Neuronal stem cell (in vitro differentiated cells): ENCODE results near the gene BAG3.

ENCODE experiments used
- DNase-seq: peaks from one replicate; pipeline ENCODE4 v3.0.0-alpha.2; 2013; ENCODE audit warnings: low spot score
- H2AFZ ChIP-seq: one replicate; pipeline ENCODE4 v1.6.1; 2013; ENCODE audit warnings: mild to moderate bottlenecking, low read length, inconsistent platforms
- H2AK5ac ChIP-seq: 2 replicates; pipeline ENCODE4 v1.6.1; 2013; ENCODE audit warnings: low read depth, mild to moderate bottlenecking, inconsistent platforms, low read length, moderate library complexity, mixed read lengths
- H2BK120ac ChIP-seq: 2 replicates; pipeline ENCODE4 v1.6.1; 2013; ENCODE audit warnings: low read depth, mild to moderate bottlenecking, inconsistent platforms, low read length, moderate library complexity, mixed read lengths
- H2BK12ac ChIP-seq: one replicate; pipeline ENCODE4 v1.6.1; 2013; ENCODE audit warnings: low read length, inconsistent platforms
- H2BK15ac ChIP-seq: 2 replicates; pipeline ENCODE4 v1.6.1; 2013; ENCODE audit warnings: mild to moderate bottlenecking, low read length, inconsistent platforms, mixed read lengths
- H2BK5ac ChIP-seq: one replicate; pipeline ENCODE4 v1.6.1; 2013; ENCODE audit warnings: inconsistent platforms, mild to moderate bottlenecking, low read length, moderate library complexity
- H3K14ac ChIP-seq: one replicate; pipeline ENCODE4 v1.6.1; 2013; ENCODE audit warnings: low read length, inconsistent platforms
- H3K18ac ChIP-seq: 2 replicates; pipeline ENCODE4 v1.6.1; 2013; ENCODE audit warnings: low read length, inconsistent platforms
- H3K23ac ChIP-seq: 2 replicates; pipeline ENCODE4 v1.6.1; 2013; ENCODE audit warnings: low read depth, mild to moderate bottlenecking, mixed read lengths, low read length, inconsistent platforms; ENCODE audit not compliant: poor library complexity
- H3K27ac ChIP-seq: replicated peaks from 3 replicates; pipeline ENCODE4 v1.5.1; 2013; ENCODE audit warnings: low read length, inconsistent platforms
- H3K27me3 ChIP-seq, 3 experiments: 2 replicates each; pipeline ENCODE4 v1.6.1; 2013; ENCODE audit warnings: low read length in 3 of 3, mild to moderate bottlenecking in 2 of 3, inconsistent platforms in 1 of 3, low read depth in 1 of 3, mixed read lengths in 1 of 3, moderate library complexity in 1 of 3; ENCODE audit not compliant: control insufficient read depth in 3 of 3, insufficient read depth in 3 of 3
- H3K36me3 ChIP-seq, 2 donors: replicated peaks in 1 of 2; 2 replicates each; pipeline ENCODE4 v1.6.1; 2013; ENCODE audit warnings: low read length in 2 of 2; ENCODE audit not compliant: control insufficient read depth in 2 of 2, insufficient read depth in 2 of 2
- H3K4ac ChIP-seq: 2 replicates; pipeline ENCODE4 v1.6.1; 2013; ENCODE audit warnings: inconsistent platforms, mild to moderate bottlenecking, low read length, moderate library complexity
- H3K4me1 ChIP-seq, 2 donors: 1 replicate in 1 of 2; 2 replicates in 1 of 2; pipeline ENCODE4 v1.6.1; 2013; ENCODE audit warnings: low read length in 2 of 2, low read depth in 1 of 2; ENCODE audit not compliant: control insufficient read depth in 2 of 2, insufficient read depth in 1 of 2
- H3K4me2 ChIP-seq: one replicate; pipeline ENCODE4 v1.6.1; 2013; ENCODE audit warnings: mild to moderate bottlenecking, low read length, inconsistent platforms; ENCODE audit not compliant: insufficient read depth, poor library complexity, severe bottlenecking
- H3K4me3 ChIP-seq, 2 donors: 2 replicates each; pipeline ENCODE4 v1.5.1; 2013; ENCODE audit warnings: low read length in 2 of 2, mild to moderate bottlenecking in 2 of 2, inconsistent platforms in 1 of 2, moderate library complexity in 1 of 2
- H3K79me1 ChIP-seq: one replicate; pipeline ENCODE4 v1.6.1; 2013; ENCODE audit warnings: low read depth, mild to moderate bottlenecking, inconsistent platforms, low read length, moderate library complexity
- H3K9ac ChIP-seq: one replicate; pipeline ENCODE4 v1.6.1; 2013; ENCODE audit warnings: mild to moderate bottlenecking, low read depth, low read length, inconsistent platforms; ENCODE audit not compliant: poor library complexity
- H3K9me3 ChIP-seq, 2 donors: replicated peaks in 1 of 2; 2 replicates each; pipeline versions ENCODE3 to v1.6.1; 2013; ENCODE audit warnings: low read length in 2 of 2, mild to moderate bottlenecking in 2 of 2, inconsistent platforms in 1 of 2, low read depth in 1 of 2, mixed read lengths in 1 of 2, moderate library complexity in 1 of 2; ENCODE audit not compliant: control insufficient read depth in 2 of 2, insufficient read depth in 1 of 2
- H4K8ac ChIP-seq: one replicate; pipeline ENCODE4 v1.6.1; 2013; ENCODE audit warnings: low read depth, mild to moderate bottlenecking, inconsistent platforms, low read length, moderate library complexity
- H4K91ac ChIP-seq: one replicate; pipeline ENCODE4 v1.6.1; 2013; ENCODE audit warnings: low read length, low read depth, mild to moderate bottlenecking, inconsistent platforms; ENCODE audit not compliant: poor library complexity
- WGBS, 2 donors: extraction: QIAGEN DNeasy Blood & Tissue Kit; methylation state at CpG; one replicate each; pipeline ENCODE4 v1.1.7; 2013; ENCODE audit warnings: missing lambda C conversion rate in 2 of 2, mixed read lengths in 1 of 2; ENCODE audit not compliant: insufficient read length in 2 of 2, insufficient replicate concordance in 1 of 2; ENCODE audit errors: extremely low coverage in 2 of 2; 5-methylcytosine and 5-hydroxymethylcytosine counted together

Gene BAG3

GRCh38 chr10:119640384-119640783 is 10.8 kb upstream of the BAG3 start:
- H2BK15ac ChIP-seq, result no peak overlapping the region
- no peak overlapping the region for H4K8ac ChIP-seq
- no peak overlapping the region for H3K4ac ChIP-seq
- H3K27ac ChIP-seq, result no peak overlapping the region
- no peaks in the 10 kb centered on the region for H3K79me1 ChIP-seq
- H3K14ac ChIP-seq, result no peak overlapping the region
- no peak overlapping the region for H3K23ac ChIP-seq
- peaks cover 3 to 9% of the 10 kb centered on the region in 2 donors for H3K9me3 ChIP-seq
- no peak overlapping the region for H2BK120ac ChIP-seq
- H3K36me3 ChIP-seq, result no peaks in the 10 kb centered on the region
- no peak for DNase-seq
- no peak overlapping the region for H3K9ac ChIP-seq
- WGBS, 2 donors, result no CpG with 5 or more reads among the region's 6 CpGs
- H2AK5ac ChIP-seq, result no peak overlapping the region
- no peak overlapping the region for H4K91ac ChIP-seq
- no peak overlapping the region for H2BK12ac ChIP-seq
- H3K4me3 ChIP-seq, result no peak overlapping the region
- H2AFZ ChIP-seq, result no peak overlapping the region
- H3K4me2 ChIP-seq, result no peak overlapping the region
- H3K18ac ChIP-seq, result no peak overlapping the region
- H2BK5ac ChIP-seq, result no peak overlapping the region
- no peaks in the 10 kb centered on the region for H3K27me3 ChIP-seq
- no peaks in the 10 kb centered on the region for H3K4me1 ChIP-seq

GRCh38 chr10:119640875-119641526 is 10.2 kb upstream of the BAG3 start:
- no CpG with 5 or more reads among the region's 8 CpGs for WGBS, 2 donors
- H2BK120ac ChIP-seq, result no peak overlapping the region
- H3K14ac ChIP-seq, result no peak overlapping the region
- DNase-seq, result no peak
- no peaks in the 10 kb centered on the region for H3K79me1 ChIP-seq
- no peak overlapping the region for H2BK15ac ChIP-seq
- no peak overlapping the region for H4K91ac ChIP-seq
- no peaks in the 10 kb centered on the region for H3K27me3 ChIP-seq
- H3K4me2 ChIP-seq, result no peak overlapping the region
- no peak overlapping the region for H3K23ac ChIP-seq
- no peak overlapping the region for H2BK12ac ChIP-seq
- no peak overlapping the region for H4K8ac ChIP-seq
- H3K18ac ChIP-seq, result no peak overlapping the region
- no peak overlapping the region for H2BK5ac ChIP-seq
- H2AFZ ChIP-seq, result no peak overlapping the region
- no peaks in the 10 kb centered on the region for H3K36me3 ChIP-seq
- H3K4me3 ChIP-seq, result no peak overlapping the region
- H3K4me1 ChIP-seq, result no peaks in the 10 kb centered on the region
- no peak overlapping the region for H3K9ac ChIP-seq
- H2AK5ac ChIP-seq, result no peak overlapping the region
- no peak overlapping the region for H3K4ac ChIP-seq
- peaks cover 4 to 10% of the 10 kb centered on the region in 2 donors for H3K9me3 ChIP-seq
- H3K27ac ChIP-seq, result no peak overlapping the region

- Histone ChIP-seq H3K4ac (no peak overlapping the region), H3K27ac (no peak overlapping the region), H4K91ac (no peak overlapping the region), H4K8ac (no peak overlapping the region), H3K27me3 (no peaks in the 10 kb centered on the region), H3K14ac (no peak overlapping the region), H3K23ac (no peak overlapping the region), H3K4me2 (no peak overlapping the region), H2BK12ac (no peak overlapping the region), H3K79me1 (no peaks in the 10 kb centered on the region), H2BK5ac (no peak overlapping the region), H3K9ac (no peak overlapping the region), H3K36me3 (no peaks in the 10 kb centered on the region), H3K4me3 (no peak overlapping the region), H2BK120ac (no peak overlapping the region), H2BK15ac (no peak overlapping the region), H3K9me3 (peaks cover 6 to 11% of the 10 kb centered on the region in 2 donors), H2AFZ (no peak overlapping the region), H2AK5ac (no peak overlapping the region), H3K18ac (no peak overlapping the region), H3K4me1 (no peaks in the 10 kb centered on the region)
- DNase-seq, result no peak
- no CpG with 5 or more reads among the region's 2 CpGs for WGBS, 2 donors
Measured at GRCh38 chr10:119642556-119643111, 8.5 kb upstream of the BAG3 start.

GRCh38 chr10:119643306-119644204 is 7.6 kb upstream of the BAG3 start:
- Histone ChIP-seq H3K9ac (no peak overlapping the region), H3K23ac (no peak overlapping the region), H4K91ac (no peak overlapping the region), H3K79me1 (no peaks in the 10 kb centered on the region), H2AK5ac (no peak overlapping the region), H3K4me3 (peak overlapping the region in 1 of 2 donors; percentile 47), H3K9me3 (peaks cover 6 to 11% of the 10 kb centered on the region in 2 donors), H3K27me3 (no peaks in the 10 kb centered on the region), H3K18ac (no peak overlapping the region), H3K36me3 (no peaks in the 10 kb centered on the region), H3K4ac (no peak overlapping the region), H3K4me1 (no peaks in the 10 kb centered on the region), H2BK5ac (no peak overlapping the region), H2BK120ac (no peak overlapping the region), H3K27ac (no peak overlapping the region), H3K4me2 (no peak overlapping the region), H2BK12ac (no peak overlapping the region), H4K8ac (no peak overlapping the region), H2BK15ac (no peak overlapping the region), H3K14ac (no peak overlapping the region), H2AFZ (peak overlapping the region; percentile 25)
- no peak for DNase-seq
- WGBS, 2 donors, result no CpG with 5 or more reads among the region's 15 CpGs
